HG02970 (cell line): Measurements from ENCODE around the gene STK4.
A peak's percentile ranks its signal among the peaks of the same experiment; 100 is the strongest.

Experiments
- ATAC-seq: cut with Tn5 transposase; IDR thresholded peaks from one replicate; pipeline ENCODE4 v1.9.1; 2021; ENCODE audit warnings: mild to moderate bottlenecking, moderate library complexity, moderate number of reproducible peaks; ENCODE audit not compliant: unreplicated experiment, low FRiP score

Gene STK4

DNA sequence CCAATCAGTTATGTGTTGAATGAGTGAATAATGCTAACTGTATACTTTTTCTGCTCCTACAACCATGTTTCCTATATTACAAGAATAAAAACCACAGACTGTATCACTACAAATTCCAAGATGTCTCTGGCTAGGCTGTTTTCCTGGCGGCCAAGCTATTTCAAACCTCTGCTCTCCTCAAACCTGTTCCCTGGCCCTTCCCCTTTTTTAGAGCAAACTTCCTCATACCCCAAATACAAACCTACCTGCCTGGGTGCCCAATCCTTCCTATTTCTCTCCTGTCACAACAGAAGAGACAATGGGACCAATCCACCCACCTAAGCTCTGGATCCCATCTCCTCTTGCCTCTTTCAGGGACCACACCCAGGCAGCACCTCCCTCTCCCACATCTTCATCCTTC is 13.6 kb upstream of the STK4 start:
- ATAC-seq = no peak

DNA sequence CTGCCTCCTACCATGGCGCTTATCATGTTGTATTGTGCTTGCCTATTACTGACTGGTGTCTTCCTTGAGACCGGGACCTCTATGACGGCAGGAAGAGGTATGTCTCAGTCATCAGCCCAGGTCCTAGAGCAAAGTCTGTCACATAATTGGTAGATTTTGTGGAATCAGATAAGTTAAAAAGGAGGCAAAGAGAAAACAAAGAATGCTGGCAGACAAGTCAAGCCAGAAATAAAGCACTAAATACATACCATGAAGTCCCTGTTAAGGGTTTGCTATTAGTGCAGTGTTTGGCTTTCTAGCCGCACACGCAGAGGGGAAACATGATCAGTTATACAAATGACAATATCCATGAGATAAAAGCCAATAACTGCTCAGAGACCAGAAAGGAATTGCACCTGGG is 12.1 kb upstream of the STK4 start:
- no peak for ATAC-seq

DNA sequence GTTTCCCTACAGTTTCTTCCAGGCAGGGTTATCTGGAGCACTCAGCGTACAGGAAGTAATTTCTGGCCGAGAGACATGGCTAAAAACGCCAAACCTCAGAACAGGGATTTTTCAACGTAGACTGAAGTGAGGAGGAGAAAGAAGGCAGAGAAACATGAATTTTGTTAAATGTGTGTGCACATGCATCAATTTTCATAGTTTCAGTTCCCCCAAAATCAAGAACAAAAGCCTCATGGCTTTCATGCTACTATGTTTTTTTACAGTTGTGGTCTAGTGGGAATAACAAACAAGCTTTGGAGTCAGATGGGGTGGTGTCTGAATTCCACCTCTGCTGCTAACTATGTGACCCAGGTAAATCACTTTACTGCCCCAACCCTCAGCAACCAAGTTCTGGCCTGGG is 11.0 kb upstream of the STK4 start:
- no peak for ATAC-seq

GRCh38 chr20:44956410-44956809 is 9.9 kb upstream of the STK4 start:
- ATAC-seq = no peak

- no peak for ATAC-seq
Observed at GRCh38 chr20:44958276-44958675, 8.0 kb upstream of the STK4 start.

GRCh38 chr20:44959082-44959637 is 7.2 kb upstream of the STK4 start:
- no peak for ATAC-seq

GRCh38 chr20:44959638-44960102 is 6.6 kb upstream of the STK4 start:
- no peak for ATAC-seq

- peak; percentile 73 for ATAC-seq
Observed at GRCh38 chr20:44960103-44960852, 6.0 kb upstream of the STK4 start, which contains the start of gene TOMM34. TOMM34 (minus strand) TSS chr20:44960397; CDS start chr20:44960333, 64 bp downstream.

GRCh38 chr20:44961011-44961869 is 5.1 kb upstream of the STK4 start:
- ATAC-seq = no peak

DNA sequence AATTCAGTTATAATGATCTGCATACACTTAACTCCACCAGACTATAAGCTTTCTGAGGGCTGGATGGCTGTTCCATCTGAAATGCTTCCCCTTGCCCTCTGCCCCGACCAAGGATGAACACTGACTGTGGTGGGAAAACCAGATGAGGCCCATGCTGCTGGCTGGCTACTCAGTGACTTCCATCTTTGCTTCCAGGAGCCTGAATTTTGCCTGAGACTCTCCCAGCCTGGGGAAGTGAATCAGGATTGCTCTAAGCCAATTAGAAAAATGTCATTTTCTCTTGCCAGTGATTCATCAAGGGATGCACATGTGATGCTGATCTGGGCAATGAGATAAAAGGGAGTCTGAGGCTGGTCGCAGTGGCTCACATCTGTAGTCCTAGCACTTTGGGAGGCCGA is 4.4 kb upstream of the STK4 start:
- no peak for ATAC-seq

- ATAC-seq = no peak
Observed at GRCh38 chr20:44962483-44962882, 3.8 kb upstream of the STK4 start.

- no peak for ATAC-seq
Observed at GRCh38 chr20:44963325-44964215, 2.7 kb upstream of the STK4 start.

- no peak for ATAC-seq
Observed at GRCh38 chr20:44965651-44966029, 672 bp upstream of the STK4 start.

GRCh38 chr20:44967207-44967807 is 995 bp downstream of the STK4 start:
- ATAC-seq = no peak

- no peak for ATAC-seq
Observed at GRCh38 chr20:44969300-44969894, 3.1 kb downstream of the STK4 start.

GRCh38 chr20:44970243-44970757 is 4.0 kb downstream of the STK4 start:
- no peak for ATAC-seq

DNA sequence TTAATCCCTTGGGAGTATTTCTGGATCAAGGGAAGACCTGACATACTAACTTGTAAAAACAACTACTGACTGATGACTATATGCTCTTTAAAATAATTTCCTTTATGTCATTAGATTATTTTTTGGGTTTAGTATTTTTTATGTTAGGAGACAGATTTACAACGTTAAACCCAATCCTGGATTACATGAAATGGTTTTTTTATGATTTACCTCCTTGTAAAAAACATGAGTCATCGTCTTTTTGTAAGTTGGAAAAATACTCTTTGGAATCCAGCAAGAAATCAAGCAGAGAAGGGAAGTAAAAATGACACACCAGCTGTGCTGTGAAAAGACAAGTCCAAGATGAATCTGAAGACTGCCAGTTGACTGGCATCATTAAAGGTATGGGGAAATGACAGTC is 6.7 kb downstream of the STK4 start:
- no peak for ATAC-seq

DNA sequence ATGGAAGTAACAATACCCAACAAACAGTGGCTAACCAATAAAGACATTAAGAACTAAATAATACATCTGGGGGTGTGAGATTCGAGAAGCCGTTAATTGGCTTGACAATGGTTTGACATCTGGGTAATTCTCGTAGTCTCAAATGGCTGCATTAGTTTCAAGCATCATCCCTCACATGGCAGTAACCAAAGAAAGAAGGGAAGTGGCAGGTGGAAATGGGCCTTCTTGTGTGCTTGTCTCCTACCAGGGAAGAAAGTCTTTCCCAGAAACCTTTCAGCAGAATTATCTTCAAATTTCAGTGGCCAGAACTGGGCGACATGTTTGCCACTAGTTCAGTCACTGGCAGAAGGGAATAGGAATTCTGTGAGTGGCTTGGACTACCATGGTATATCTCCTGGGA is 10.4 kb downstream of the STK4 start:
- no peak for ATAC-seq

DNA sequence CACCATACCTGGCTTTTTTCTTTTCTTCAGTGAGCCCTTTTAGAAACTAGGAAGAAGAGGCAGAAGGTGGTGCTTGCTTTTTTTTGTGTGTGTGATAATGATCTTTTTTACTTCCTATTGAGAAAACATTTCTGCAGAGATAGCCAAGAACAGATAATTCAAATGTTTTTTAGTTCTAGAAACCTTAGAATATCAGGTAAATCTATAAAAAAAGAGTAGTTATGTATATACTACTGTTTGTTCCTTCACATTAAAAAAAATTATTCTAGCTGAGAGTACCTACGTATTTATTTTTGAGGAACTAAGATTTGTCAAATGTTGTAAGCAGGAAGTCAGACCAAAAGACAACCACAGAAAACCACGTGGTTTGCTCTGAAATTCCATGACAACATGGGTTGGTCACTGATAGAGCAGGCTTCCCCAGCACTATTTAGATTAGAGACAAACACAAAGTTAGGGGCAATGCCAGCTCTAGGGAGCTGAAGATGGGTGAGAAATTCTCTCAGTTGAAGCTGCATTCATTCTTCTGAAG is 12.8 kb downstream of the STK4 start:
- peak; percentile 80 for ATAC-seq
